SU-DHL-6 (cell line): ENCODE measurements around the gene VAMP1.
"Not testable (repeated sequence)": the region's sequence is repeated elsewhere in the genome, so short reads cannot be mapped to it uniquely, and the experiment has no call there.

ENCODE experiments used
- CTCF ChIP-seq: fragments of 200-600 bp; sonication (generic); IDR thresholded peaks from one replicate; pipeline ENCODE4 v1.5.1; 2017; ENCODE audit warnings: antibody characterized with exemption, mild to moderate bottlenecking, low read length, moderate library complexity; ENCODE audit not compliant: insufficient read depth, poor library complexity, severe bottlenecking
- EZH2phosphoT487 ChIP-seq: fragments of 200-600 bp; sonication (generic), shearing (Covaris generic); conservative IDR thresholded peaks from 2 replicates; pipeline ENCODE4 v1.6.1; 2018; ENCODE audit warnings: mild to moderate bottlenecking, antibody characterized with exemption, low read length, moderate library complexity, mixed read lengths

- TF ChIP-seq CTCF, EZH2phosphoT487: not testable (repeated sequence)
These were observed 4.9 kb upstream of the VAMP1 start for GRCh38 chr12:6475233-6475975.
